GM12801 (cell line): ENCODE data around the gene FGD4.

ENCODE experiments used
- TF ChIP-seq, protein P1 (sequence below): IDR thresholded peaks from one replicate; pipeline ENCODE4 v1.5.1; 2011; ENCODE audit warnings: control low read depth; ENCODE audit not compliant: insufficient read length; ENCODE audit errors: extremely low read depth

FGD4 gene

DNA sequence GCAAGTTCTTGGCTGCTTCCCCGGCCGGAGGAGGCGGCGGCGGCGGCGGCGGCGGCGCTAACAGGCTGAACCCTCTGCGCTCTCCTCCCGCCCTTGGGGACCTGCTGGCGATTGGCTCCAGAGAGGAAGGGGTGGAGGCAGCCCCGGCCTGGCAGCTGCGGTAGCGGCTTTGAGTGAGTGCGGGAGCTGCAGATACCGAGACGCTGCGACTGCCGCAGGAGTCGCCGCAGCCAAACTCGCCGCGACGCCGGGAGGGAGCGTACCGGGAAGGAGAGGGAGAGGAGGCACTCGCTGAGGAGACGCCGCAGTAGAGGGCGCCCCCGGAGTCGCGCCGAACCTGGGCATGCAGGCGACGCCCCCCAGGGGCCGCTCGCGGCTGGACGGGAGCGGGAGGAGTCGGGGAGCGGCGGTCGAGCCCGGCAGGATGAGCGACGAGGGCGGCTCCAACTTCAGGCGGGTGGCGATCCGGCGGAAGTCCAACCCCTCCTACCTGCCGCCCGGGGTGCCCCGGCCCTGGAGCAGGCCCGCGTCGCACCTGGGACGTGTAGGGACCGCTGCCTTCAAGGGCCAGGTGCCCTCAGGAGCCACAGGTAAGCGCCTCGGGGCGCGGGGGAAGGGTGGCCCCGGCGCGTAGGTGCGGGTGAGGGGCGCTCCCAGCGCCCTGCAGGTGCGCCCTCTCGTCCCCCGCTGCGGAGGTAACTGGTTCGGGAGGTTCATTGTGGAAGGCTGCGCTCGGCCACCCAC is at the start of gene FGD4:
FGD4 (plus strand) TSS at position 189 of the 744 bp plus-strand sequence.
- TF ChIP-seq, protein P1, sequence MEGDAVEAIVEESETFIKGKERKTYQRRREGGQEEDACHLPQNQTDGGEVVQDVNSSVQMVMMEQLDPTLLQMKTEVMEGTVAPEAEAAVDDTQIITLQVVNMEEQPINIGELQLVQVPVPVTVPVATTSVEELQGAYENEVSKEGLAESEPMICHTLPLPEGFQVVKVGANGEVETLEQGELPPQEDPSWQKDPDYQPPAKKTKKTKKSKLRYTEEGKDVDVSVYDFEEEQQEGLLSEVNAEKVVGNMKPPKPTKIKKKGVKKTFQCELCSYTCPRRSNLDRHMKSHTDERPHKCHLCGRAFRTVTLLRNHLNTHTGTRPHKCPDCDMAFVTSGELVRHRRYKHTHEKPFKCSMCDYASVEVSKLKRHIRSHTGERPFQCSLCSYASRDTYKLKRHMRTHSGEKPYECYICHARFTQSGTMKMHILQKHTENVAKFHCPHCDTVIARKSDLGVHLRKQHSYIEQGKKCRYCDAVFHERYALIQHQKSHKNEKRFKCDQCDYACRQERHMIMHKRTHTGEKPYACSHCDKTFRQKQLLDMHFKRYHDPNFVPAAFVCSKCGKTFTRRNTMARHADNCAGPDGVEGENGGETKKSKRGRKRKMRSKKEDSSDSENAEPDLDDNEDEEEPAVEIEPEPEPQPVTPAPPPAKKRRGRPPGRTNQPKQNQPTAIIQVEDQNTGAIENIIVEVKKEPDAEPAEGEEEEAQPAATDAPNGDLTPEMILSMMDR = no peak

DNA sequence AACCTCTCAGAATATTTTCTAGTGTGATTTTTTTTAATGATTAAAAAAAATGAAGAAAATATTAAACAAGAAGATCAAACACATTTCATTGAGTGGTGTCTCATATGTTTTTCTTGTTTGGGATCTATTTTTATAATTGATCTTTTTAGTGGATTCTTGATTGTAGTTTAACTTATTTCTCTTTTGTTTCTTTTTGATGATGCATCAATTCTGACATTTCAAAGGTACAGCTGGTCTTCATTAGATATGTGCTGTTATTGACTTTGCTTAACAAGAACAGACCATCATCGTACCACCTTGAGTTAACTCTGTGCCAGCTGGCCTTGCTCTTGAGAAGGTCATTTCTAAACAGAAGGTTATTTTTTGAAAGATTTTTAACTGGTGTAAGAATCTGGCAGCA is 45.8 kb upstream of the FGD4 start:
- TF ChIP-seq, protein P1 = no peak

DNA sequence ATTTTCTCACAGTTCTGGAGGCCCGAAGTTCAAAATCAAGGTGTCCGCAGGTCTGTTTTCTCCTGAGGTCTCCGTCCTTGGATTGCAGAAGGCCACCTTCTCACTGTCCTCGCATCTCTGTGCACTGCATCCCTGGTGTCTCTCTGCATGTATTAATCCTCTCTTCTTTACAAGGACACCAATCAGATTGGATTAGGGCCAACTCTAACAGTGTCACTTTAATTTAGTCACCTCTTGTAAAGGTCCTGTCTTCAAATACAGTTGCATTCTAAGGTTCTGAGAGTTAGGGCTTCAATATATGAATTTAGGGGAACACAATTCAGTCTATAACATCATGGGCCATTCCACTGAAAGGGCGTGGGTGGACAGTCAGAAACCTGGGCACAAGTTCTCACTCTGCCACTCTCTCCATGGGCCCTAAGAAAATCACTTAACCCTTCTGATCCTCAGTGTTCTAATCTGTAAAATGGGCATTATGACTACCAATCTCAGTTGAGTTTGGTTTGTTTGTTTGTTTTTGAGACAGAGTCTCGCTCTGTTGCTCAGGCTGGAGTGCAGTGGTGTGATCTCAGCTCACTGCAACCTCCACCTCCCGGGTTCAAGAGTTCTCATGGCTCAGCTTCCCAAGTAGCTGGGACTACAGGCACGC is 41.6 kb upstream of the FGD4 start:
- TF ChIP-seq, protein P1 = no peak

DNA sequence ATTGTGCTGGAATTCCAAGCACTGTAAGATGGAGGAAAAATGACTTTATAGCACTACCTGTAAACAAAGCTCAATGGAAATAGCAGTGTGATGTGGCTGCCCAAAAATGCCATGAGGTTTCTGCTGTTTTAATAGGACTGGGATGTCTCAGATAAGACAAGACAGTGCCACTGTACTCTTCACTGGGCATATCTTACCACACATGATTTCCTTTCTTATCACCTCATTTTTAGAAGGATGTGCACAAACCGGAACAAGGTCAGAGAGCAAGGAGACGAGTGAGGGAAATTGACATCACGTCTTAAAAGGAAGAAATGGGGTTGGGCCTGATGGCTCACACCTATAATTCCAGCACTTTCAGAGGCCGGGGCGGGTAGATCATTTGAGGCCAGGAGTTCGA is 38.4 kb upstream of the FGD4 start:
- TF ChIP-seq, protein P1 = no peak

DNA sequence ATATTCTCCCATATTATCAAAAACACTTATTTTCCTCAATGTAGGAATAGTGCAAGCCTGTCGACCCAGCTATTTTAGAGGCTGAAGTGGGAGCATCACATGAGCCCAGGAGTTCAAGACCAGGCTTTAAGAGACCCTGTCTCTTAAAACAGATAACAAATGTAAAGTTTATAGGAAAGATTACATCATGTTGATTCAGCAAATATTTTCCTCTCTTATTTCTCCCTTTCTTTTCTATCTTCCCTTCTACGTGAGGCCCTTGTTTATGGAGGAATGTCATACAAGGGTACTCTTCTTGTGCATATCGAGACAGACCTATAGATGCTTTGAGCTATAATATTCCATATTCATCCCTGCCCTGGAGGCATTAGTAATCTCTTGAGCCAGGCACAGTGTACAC is 36.5 kb upstream of the FGD4 start:
- TF ChIP-seq, protein P1 = no peak

DNA sequence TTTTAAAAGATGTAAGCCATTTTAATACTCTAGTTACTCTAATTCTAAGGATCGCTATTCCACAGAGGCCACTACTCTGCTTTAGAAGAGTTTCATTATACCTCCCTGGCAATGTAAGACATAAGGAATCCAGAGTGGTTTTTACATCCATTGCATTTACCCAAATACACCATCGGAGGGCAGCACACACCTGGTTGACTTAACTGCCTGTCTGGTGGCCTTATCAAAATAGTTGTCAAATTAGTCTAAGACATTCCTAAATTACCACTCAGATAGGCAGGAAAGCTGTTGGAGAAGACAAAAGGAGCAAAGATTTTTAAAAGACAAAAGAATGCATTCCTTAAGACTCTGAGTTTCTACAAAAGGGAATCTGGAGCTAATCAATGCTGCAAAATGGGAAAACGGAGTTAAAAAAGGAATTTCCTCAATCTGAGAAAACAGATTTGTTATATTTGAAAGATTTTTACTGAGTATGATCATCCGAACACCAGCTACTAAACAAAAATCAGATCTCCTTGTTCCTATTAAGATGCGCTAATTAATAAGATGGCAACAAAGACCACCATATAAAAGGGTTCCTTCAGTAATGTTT is 33.8 kb upstream of the FGD4 start:
- TF ChIP-seq, protein P1 = no peak

DNA sequence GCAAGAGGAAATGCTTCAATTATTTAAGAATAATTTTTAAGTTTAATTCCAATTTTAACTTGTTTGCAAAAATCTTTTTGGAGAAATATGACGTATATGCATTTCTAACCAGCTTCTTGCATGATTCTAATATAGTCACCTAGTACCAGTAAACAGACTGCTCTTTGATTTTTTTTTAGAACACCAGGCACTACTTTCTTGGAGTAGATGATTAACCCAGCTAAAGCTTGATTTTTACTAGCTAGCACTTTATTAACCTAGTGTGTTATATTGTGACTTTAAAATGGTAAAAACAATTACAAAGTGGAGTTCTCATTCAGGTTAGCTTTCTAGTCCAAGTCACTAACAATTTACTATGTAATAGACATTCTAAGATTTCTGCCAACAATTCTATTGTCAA is 32.6 kb upstream of the FGD4 start:
- TF ChIP-seq, protein P1 = no peak
